GM21723 (cell line): Measurements from ENCODE around the gene B4GALT3.
A peak's percentile ranks its signal among the peaks of the same experiment; 100 is the strongest.

ENCODE experiments used
- ATAC-seq: cut with Tn5 transposase; IDR thresholded peaks from one replicate; pipeline ENCODE4 v1.9.1; 2021; ENCODE audit warnings: mild to moderate bottlenecking, moderate library complexity; ENCODE audit not compliant: unreplicated experiment

Gene B4GALT3

DNA sequence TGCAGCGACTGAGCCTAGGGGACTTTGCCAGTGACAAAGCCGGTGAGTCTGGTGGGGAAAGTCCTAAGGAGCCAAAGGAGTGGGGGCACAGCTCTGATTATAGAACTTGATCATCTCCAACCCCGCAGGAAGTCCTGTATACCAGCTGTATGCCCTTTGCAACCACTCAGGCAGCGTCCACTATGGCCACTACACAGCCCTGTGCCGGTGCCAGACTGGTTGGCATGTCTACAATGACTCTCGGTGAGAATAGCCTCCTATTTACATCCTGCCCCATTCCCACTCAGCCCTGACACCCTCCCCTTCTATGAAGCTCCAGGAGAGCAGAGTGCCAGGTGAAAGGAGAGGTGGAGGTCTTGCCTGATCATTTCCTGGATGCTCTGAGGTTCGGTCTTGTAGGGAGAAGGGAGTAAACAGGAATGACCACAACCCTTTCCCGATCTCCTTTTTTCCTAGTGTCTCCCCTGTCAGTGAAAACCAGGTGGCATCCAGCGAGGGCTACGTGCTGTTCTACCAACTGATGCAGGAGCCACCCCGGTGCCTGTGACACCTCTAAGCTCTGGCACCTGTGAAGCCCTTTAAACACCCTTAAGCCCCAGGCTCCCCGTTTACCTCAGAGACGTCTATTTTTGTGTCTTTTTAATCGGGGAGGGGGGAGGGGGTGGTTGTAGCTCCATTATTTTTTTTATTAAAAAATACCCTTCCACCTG lies 12.3 kb downstream of the B4GALT3 start:
- no peak for ATAC-seq

DNA sequence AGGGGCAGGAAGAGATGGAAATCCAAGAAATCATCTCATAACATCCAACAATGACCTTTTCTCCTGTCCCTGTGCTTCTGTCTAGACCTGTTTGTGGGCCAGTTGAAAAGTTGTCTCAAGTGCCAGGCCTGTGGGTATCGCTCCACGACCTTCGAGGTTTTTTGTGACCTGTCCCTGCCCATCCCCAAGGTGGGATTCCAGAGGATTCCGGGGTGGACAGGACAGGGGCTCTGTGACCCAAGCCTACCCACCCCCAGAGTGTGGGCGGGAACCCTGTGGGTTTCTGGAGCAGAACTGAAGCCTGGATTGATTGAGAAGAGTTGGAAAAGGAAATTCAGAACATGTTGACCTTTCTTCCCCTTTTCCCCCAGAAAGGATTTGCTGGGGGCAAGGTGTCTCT lies 13.5 kb downstream of the B4GALT3 start:
- ATAC-seq: no peak

GRCh38 chr1:161162806-161163205 lies 14.5 kb downstream of the B4GALT3 start:
- ATAC-seq: no peak

- no peak for ATAC-seq
Measured at GRCh38 chr1:161162052-161162451, 15.3 kb downstream of the B4GALT3 start.

DNA sequence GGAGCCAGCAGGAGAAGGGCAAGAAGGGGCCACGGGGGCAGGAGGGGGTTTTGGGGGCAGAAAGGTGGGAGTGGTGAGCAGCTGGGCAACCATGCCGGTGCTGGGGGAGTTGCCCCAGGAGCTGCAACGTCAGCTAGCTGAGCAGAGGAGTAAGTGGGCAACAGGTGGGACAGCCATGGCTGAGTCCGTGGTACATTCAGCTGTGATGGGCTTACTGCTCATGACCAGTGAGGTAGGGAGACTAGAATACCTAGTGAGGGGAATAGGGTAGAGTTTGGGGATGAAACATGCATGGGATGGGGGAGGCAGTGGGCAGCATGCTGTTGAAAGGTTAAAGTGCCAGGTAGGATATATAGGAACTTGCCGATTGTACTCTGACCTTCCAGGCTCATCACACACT lies 15.7 kb downstream of the B4GALT3 start:
- ATAC-seq: no peak

DNA sequence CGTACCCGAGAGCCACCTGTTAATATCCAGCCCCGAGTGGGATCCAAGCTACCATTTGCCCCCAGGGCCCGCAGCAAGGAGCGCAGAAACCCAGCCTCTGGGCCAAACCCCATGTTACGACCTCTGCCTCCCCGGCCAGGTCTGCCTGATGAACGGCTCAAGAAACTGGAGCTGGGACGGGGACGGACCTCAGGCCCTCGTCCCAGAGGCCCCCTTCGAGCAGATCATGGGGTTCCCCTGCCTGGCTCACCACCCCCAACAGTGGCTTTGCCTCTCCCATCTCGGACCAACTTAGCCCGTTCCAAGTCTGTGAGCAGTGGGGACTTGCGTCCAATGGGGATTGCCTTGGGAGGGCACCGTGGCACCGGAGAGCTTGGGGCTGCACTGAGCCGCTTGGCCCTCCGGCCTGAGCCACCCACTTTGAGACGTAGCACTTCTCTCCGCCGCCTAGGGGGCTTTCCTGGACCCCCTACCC lies 16.6 kb downstream of the B4GALT3 start:
- no peak for ATAC-seq

DNA sequence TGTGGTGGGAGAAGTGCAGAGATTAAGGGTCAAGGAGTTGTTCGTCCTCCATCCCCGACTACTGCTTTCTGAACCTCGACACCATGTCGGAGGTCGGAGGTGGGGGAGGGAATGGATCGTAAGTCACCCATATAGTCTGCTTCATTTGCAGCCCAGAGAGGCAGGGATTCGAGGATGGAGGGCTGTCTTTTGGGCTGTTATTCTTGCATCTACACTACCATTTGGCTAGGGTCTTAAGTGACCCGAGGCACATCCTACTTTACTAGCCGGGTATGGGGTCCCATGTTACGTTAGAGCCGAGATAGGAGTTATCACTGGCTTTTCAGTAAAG lies 17.4 kb downstream of the B4GALT3 start:
- ATAC-seq: no peak

GRCh38 chr1:161159087-161159912 lies 18.0 kb downstream of the B4GALT3 start, which contains the start of gene USP21:
USP21 (plus strand) TSS chr1:161159500; CDS start chr1:161160641, 1,141 bp downstream.
- ATAC-seq: peak; percentile 83

DNA sequence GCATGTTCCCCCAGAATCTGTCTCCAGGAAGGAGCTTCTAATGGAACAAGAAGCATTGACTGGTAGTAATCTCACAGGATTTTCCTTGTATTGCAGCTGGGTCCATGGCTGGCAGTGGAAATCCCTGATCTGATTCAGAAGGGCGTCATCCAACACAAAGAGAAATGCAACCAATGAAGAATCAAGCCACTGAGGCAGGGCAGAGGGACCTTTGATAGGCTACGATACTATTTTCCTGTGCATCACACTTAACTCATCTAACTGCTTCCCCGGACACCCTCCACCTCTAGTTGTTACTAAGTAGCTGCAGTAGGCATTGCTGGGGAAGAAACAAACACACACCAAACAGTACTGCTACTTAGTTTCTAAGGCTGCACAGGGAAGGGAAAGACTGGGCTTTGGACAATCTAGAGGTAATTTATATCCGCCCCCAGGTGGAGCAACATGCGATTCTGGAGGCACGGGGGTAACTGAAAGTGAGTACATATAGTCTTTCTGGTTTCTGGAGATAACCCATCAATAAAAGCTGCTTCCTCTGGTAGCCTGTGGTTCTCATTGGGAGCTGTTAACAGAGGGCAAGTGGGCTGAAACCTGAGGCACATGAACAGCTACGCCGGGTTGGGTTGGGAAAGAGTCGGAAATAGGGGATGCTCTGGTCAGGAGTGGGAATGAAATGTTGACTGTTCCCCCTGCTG lies 18.8 kb downstream of the B4GALT3 start:
- ATAC-seq: no peak

DNA sequence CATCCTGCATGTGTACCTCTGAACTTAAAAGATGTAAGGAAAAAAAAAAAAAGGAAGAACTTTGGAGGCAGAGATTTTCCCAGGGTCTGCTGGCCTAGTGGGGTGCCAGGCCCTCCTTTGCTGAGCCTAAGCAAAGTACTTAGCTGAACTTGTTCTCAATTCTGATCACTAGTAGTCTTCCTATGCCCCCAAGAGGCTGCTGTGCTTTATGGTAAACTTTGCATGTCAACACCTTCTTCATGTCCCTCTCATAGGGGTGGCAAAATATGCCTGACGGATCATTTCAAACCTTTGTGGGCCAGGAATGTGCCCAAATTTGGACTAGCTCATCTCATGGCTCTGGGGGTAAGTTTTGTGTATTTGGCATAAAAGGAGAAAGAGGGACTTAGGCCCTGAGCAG lies 19.4 kb downstream of the B4GALT3 start:
- no peak for ATAC-seq

- ATAC-seq: peak; percentile 86
Measured at GRCh38 chr1:161153682-161154337, 23.5 kb downstream of the B4GALT3 start, which contains the start of gene UFC1. UFC1 (plus strand) TSS chr1:161153978; CDS start chr1:161153998, 20 bp downstream.

- ATAC-seq: peak; percentile 15
Measured at GRCh38 chr1:161153176-161153575, 24.1 kb downstream of the B4GALT3 start.

DNA sequence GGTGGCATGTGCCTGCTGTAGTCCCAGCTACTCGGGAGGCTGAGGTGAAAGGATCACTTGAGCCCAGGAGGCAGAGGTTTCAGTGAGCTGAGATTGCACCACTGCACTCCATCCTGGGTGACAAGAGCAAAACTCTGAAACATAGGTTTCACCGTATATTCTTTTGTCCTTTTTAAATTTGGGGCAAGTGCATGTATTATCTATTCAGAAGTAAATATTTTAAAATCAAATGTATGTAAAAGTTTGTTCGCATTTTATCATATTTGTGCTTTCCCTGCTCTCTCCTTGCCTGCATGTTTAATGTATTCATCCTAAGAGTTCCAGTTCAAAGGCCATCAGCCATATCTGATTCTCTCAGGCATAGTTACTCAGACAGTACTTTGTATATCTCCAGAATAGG lies 31.5 kb downstream of the B4GALT3 start:
- ATAC-seq: no peak

DNA sequence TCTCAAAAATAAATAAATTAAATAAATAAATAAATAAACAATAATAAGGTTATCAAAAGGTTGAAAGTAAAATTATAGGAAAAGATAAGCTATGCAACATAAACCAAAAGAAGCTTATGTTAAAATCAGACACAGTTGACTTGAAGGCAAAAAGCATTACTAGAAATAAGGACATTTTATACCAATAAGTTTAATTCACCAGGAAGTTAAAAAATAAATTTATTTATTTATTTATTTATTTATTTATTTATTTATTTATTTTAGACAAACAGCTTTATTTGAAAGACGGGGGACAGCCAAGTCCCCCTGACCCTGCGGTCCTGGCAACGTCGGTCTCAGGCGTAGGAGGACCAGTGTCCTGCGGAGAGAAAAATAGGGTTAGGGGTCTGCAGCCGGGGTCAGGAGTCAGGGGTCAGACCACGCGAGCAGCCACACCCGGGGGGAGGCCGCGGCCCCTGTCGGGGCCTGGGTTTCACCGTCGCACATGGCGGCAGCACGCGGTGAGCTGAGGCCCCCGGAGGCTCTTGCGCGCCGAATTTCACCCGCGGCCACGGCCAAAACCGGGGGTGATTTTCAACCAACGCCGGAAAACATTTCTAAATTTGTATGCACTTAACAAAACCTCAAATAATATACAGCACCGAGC lies 36.4 kb downstream of the B4GALT3 start:
- ATAC-seq: no peak

- ATAC-seq: no peak
Measured at GRCh38 chr1:161139766-161140165, 37.5 kb downstream of the B4GALT3 start.

- ATAC-seq: no peak
Measured at GRCh38 chr1:161138431-161138830, 38.9 kb downstream of the B4GALT3 start.

- no peak for ATAC-seq
Measured at GRCh38 chr1:161137881-161138280, 39.4 kb downstream of the B4GALT3 start.

DNA sequence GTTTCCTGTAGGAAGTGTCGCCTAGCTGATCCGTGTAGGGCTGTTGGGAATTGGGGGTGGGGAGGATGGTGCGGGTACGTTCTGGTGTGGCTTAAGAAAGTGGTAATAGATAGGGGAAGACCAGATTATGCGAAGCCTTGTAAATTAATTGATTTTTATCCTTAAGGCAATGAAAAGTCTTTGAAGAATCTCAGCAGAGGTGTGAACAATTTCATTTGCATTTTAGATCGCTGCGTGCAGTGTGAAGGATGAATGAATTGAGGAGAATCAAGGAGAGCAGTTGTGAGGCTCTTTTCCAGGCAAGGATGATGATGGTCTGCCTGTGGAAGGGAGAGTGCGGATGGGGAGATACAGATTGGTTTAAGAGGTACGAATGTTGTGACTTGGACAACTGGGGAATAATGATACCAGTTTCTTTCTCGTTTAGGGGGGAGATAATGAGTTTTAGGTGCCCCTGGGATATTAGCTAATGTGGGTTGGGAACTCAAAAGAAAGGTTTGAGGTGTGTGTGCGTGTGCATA lies 44.0 kb downstream of the B4GALT3 start:
- peak; percentile 22 for ATAC-seq

DNA sequence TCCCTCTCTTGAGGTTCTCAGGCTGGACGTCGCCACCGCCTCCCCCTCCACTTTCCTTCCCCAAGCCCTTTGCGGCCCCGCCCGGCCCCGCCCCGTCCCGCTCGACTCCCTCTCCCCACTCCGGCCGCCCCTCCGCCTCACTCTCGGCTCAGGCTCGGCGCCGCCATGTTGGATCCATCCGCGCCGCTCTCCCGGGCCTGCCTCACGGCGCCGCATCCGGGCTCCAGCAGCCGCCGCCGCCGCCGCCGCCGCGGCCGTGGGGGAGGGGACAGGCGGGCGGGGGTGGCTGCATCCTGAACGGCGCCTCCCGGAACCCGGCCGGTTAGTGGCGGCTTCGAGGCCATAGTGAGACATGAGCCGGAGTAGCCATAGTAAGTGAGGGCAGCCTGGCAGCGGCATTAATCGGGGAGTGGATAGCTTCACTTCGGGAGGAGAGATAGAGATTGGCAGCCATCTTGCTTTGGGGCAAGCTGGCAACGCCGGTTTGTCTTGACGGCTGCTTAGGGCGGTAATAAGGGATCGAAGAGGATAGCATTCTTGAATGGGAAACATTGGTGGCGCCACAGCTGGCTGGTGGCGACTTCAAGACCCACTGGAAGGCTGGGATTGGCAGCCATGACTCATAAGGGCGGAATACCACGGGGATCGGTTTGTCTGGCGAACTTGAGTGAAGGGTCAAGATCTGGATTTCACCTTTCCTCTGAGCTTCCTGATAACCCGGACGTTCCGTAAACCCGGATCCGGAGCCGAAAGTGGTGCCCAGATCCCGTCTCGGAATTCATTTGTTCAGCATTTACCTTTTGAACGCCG lies 44.7 kb downstream of the B4GALT3 start, which contains the start of gene DEDD:
Gene DEDD, minus strand, starts transcription at position 258 of the 810 bp plus-strand sequence. CDS start 8,205 bp downstream, outside the sequence.
- peak; percentile 92 for ATAC-seq
